Cardiac muscle cell (in vitro differentiated cells and primary cell): ENCODE data around the gene TCF7L1. TPM values are rescaled to one million over a fixed set of nuclear protein-coding genes. Genes with fewer than 3 reads are reported as not detected.

Source experiments
- DNase-seq, 2 donors: peaks; one replicate each; pipeline versions ENCODE4 v3.0.0 to v3.0.0-alpha.2; 2010 to 2017; ENCODE audit warnings: low read depth in 1 of 2, low spot score in 1 of 2
- H3K27ac ChIP-seq: fragments of 200-600 bp; sonication (generic); 2 replicates; pipeline ENCODE4 v1.5.1; 2016
- H3K27me3 ChIP-seq: fragments of 200-600 bp; sonication (generic); 2 replicates; pipeline ENCODE4 v1.6.0; 2016; ENCODE audit warnings: control low read depth
- H3K36me3 ChIP-seq: fragments of 200-600 bp; sonication (generic); 2 replicates; pipeline ENCODE4 v1.5.1; 2016; ENCODE audit warnings: control low read depth
- H3K4me1 ChIP-seq: fragments of 200-600 bp; sonication (generic); 2 replicates; pipeline ENCODE4 v1.8.1; 2017; ENCODE audit warnings: low read depth, mild to moderate bottlenecking, mixed run types
- H3K4me3 ChIP-seq: fragments of 200-600 bp; sonication (generic); 2 replicates; pipeline ENCODE4 v1.5.1; 2016; ENCODE audit warnings: mild to moderate bottlenecking
- H3K9me3 ChIP-seq: fragments of 200-600 bp; sonication (generic); 2 replicates; pipeline ENCODE4 v1.5.1; 2017; ENCODE audit warnings: low read depth, mild to moderate bottlenecking, control low read depth
- CTCF ChIP-seq: IDR thresholded peaks from 2 replicates; pipeline ENCODE4 v1.5.1; 2012; ENCODE audit warnings: low read depth, mild to moderate bottlenecking, low read length
- polyA plus RNA-seq: library from polyadenylated mRNA; unstranded; fragments of >200 nt; fragmentation: Nextera tagmentation; extraction: Ambion mirVana; gene quantifications from 2 replicates; pipeline ENCODE4 v1.2.1, GENCODE V29; 2016
- total RNA-seq: library from RNA; depleted of rRNA; stranded (reverse); fragments of >200 nt; gene quantifications from 2 replicates; pipeline ENCODE4 v1.2.3, GENCODE V29; 2016

The TCF7L1 gene
- total and polyA plus RNA-seq, 2 experiments from 2014 or later = 5.3 to 10.0 TPM

- Histone ChIP-seq H3K4me1 (peaks cover 13% of the 10 kb centered on the region), H3K27me3 (no peaks in the 10 kb centered on the region), H3K4me3 (no peak overlapping the region), H3K36me3 (no peaks in the 10 kb centered on the region), H3K27ac (no peak overlapping the region), H3K9me3 (no peaks in the 10 kb centered on the region)
- DNase-seq = peak in 1 of 2 donors; percentile 17
- no peak for TF ChIP-seq CTCF
Observed at GRCh38 chr2:85265304-85265703, 132.1 kb downstream of the TCF7L1 start.

GRCh38 chr2:85266146-85267041, 133.2 kb downstream of the TCF7L1 start:
- H3K36me3 ChIP-seq = no peaks in the 10 kb centered on the region
- H3K27ac ChIP-seq = no peak overlapping the region
- no peaks in the 10 kb centered on the region for H3K9me3 ChIP-seq
- TF ChIP-seq CTCF = peak; percentile 92
- no peaks in the 10 kb centered on the region for H3K27me3 ChIP-seq
- peak; percentile 61 to 74 for DNase-seq
- no peak overlapping the region for H3K4me3 ChIP-seq
- peaks cover 13% of the 10 kb centered on the region for H3K4me1 ChIP-seq

GRCh38 chr2:85269959-85270358, 136.8 kb downstream of the TCF7L1 start:
- Histone ChIP-seq H3K36me3 (no peaks in the 10 kb centered on the region), H3K4me3 (no peak overlapping the region), H3K9me3 (no peaks in the 10 kb centered on the region), H3K27ac (peak overlapping the region; percentile 35), H3K4me1 (peaks cover 6% of the 10 kb centered on the region), H3K27me3 (no peaks in the 10 kb centered on the region)
- no peak for TF ChIP-seq CTCF
- peak; percentile 23 to 85 for DNase-seq

GRCh38 chr2:85272357-85272756, 139.2 kb downstream of the TCF7L1 start:
- H3K9me3 ChIP-seq = no peaks in the 10 kb centered on the region
- no peaks in the 10 kb centered on the region for H3K27me3 ChIP-seq
- no peak overlapping the region for H3K4me3 ChIP-seq
- no peaks in the 10 kb centered on the region for H3K36me3 ChIP-seq
- peaks cover 9% of the 10 kb centered on the region for H3K4me1 ChIP-seq
- TF ChIP-seq CTCF = no peak
- H3K27ac ChIP-seq = no peak overlapping the region
- no peak for DNase-seq

- Histone ChIP-seq H3K36me3 (no peaks in the 10 kb centered on the region), H3K4me1 (peaks cover 17% of the 10 kb centered on the region), H3K4me3 (no peak overlapping the region), H3K27me3 (no peaks in the 10 kb centered on the region), H3K27ac (no peak overlapping the region), H3K9me3 (no peaks in the 10 kb centered on the region)
- TF ChIP-seq CTCF = no peak
- peak; percentile 21 to 71 for DNase-seq
Observed at GRCh38 chr2:85273738-85274731, 140.8 kb downstream of the TCF7L1 start.
